Right lobe of liver (tissue), 6 donors: Measurements from ENCODE around the gene CDK12. TPM values are rescaled to one million over a fixed set of nuclear protein-coding genes. Genes with fewer than 3 reads are reported as not detected.

Experiments
- ATAC-seq, 4 donors: fragments of 200-7000 bp; cut with Tn5 transposase; one replicate each; pipeline ENCODE4 v1.9.1; 2020; ENCODE audit warnings: mild to moderate bottlenecking in 4 of 4, moderate library complexity in 4 of 4
- DNase-seq, 3 donors: peaks; one replicate each; pipeline ENCODE4 v3.0.0-alpha.2; 2020
- H3K27ac ChIP-seq, 3 donors: fragments of 200-600 bp; one replicate each; pipeline ENCODE4 v1.8.0; 2022
- H3K27me3 ChIP-seq, 2 donors: fragments of 200-600 bp; one replicate each; pipeline ENCODE4 v1.8.0; 2022
- H3K36me3 ChIP-seq, 4 donors: fragments of 200-600 bp; sonication (generic) in 1 of 4; one replicate each; pipeline versions ENCODE4 v1.5.1 to v1.8.0; 2017 to 2022; ENCODE audit warnings: control low read depth in 1 of 4
- H3K4me1 ChIP-seq, 4 donors: fragments of 200-600 bp; sonication (generic) in 1 of 4; one replicate each; pipeline versions ENCODE4 v1.5.1 to v1.8.0; 2017 to 2022; ENCODE audit warnings: control low read depth in 1 of 4
- H3K4me3 ChIP-seq, 3 donors: fragments of 200-600 bp; one replicate each; pipeline ENCODE4 v1.8.0; 2022
- H3K9me3 ChIP-seq, 4 donors: fragments of 200-600 bp; sonication (generic) in 1 of 4; one replicate each; pipeline versions ENCODE4 v1.5.1 to v1.8.0; 2017 to 2022; ENCODE audit warnings: control low read depth in 1 of 4
- CTCF ChIP-seq, 4 donors: fragments of 200-600 bp in 3 of 4; fragments of 450-650 bp in 1 of 4; IDR thresholded peaks; one replicate each; pipeline versions ENCODE4 v1.5.1 to v1.8.0; 2016 to 2022; ENCODE audit warnings: antibody characterized with exemption in 4 of 4, mild to moderate bottlenecking in 2 of 4
- POLR2A ChIP-seq: fragments of 450-650 bp; IDR thresholded peaks from one replicate; pipeline ENCODE4 v1.6.1; 2017; ENCODE audit warnings: antibody characterized with exemption, mild to moderate bottlenecking
- WGBS: methylation state at CpG from one replicate; pipeline ENCODE4 v1.1.6; 2018; ENCODE audit warnings: low coverage, low lambda C conversion rate; ENCODE audit not compliant: insufficient coverage; ENCODE audit errors: missing lambda C conversion rate; 5-methylcytosine and 5-hydroxymethylcytosine counted together
- intact Hi-C, 2 donors: fragments of 100-400 bp; cut with DNase I; formaldehyde crosslinking; loops; one replicate each; pipeline versions ENCODE4 v1.11.2 to v1.14.1; 2022
- total RNA-seq, 6 experiments: library from RNA; depleted of rRNA in 2 of 6; stranded (reverse); fragments of >200 nt in 2 of 6; fragmentation: NEBNext Ultra II Directional in 3 of 6; extraction: Animal tissue kit (Norgen Biotek cat#: 25700) in 3 of 6; gene quantifications; one replicate each; pipeline versions ENCODE4 v1.1.0 to v1.2.4, GENCODE V29; 2016 to 2023
- donor health status: DM: no; HTN: yes; CAD: no.
- donor health status: DM: no; HTN: no; CAD: no.
- donor health status: DM: no; HTN: no; CAD: no.
- donor health status: DM: no; HTN: yes; CAD: no.
- donor health status: DM: no; HTN: yes; CAD: no.

Gene CDK12
- total RNA-seq, 6 experiments from 2014 or later, result 19.4 to 33.4 (median 30.4) TPM

DNA sequence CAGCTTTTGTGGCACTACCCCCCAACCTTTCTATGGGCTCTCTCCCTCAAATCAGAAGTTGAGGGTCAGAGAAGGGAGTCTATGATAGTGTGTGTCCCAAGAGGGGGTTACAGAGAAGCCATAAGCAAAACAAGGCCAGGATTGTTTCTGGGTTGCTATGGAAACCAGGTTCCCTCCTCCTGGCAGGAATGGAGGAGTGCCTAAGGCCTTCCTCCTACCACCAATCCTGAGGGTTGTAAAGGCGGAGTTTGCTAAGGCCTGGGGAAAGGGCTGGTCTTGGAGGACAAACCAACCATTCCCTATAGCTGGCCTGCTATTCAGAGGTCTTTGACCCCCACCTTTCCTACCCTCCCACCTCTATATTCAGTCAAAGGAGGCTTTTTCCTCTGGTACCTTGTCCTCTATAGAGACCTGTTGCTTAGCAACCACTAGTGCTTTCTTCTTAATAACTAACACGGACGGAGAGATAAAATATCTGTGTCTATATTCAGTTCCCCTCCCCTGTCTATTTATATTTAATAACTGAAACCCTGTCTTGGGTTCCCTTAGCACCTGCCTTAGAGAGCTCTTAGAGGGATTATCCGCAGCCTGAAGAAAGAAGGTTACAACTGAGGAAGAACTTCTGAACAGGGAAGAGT lies 103.0 kb downstream of the CDK12 start:
- Histone ChIP-seq H3K4me1 (no peaks in the 10 kb centered on the region), H3K36me3 (peaks cover 0 to 19% (median 2%) of the 10 kb centered on the region in 4 donors), H3K27ac (no peak overlapping the region), H3K4me3 (no peak overlapping the region), H3K9me3 (no peaks in the 10 kb centered on the region), H3K27me3 (no peaks in the 10 kb centered on the region)
- intact Hi-C loops, result no loop called here
- TF ChIP-seq POLR2A (no peak), CTCF (IDR thresholded peaks at IDR 0.05) (no peak)
- 84% methylated on average over 4 of the region's 4 CpGs for WGBS
- DNase-seq (no peak), ATAC-seq (no peak)

GRCh38 chr17:39566094-39566850 lies 105.0 kb downstream of the CDK12 start:
- peaks cover 0 to 3% (median 0%) of the 10 kb centered on the region in 4 donors for H3K9me3 ChIP-seq
- ATAC-seq, result no peak
- TF ChIP-seq CTCF (IDR thresholded peaks at IDR 0.05) (no peak), POLR2A (no peak)
- H3K4me3 ChIP-seq, result no peak overlapping the region
- 84% methylated on average over 8 of the region's 11 CpGs for WGBS
- no peaks in the 10 kb centered on the region for H3K4me1 ChIP-seq
- intact Hi-C loops, result no loop called here
- H3K27ac ChIP-seq, result no peak overlapping the region
- DNase-seq, result no peak
- H3K27me3 ChIP-seq, result no peaks in the 10 kb centered on the region
- peaks cover 0 to 8% (median 2%) of the 10 kb centered on the region in 4 donors for H3K36me3 ChIP-seq

- WGBS, result 84% methylated on average over 8 of the region's 9 CpGs
- Histone ChIP-seq H3K36me3 (peaks cover 0 to 8% (median 2%) of the 10 kb centered on the region in 4 donors), H3K9me3 (peaks cover 0 to 4% (median 0%) of the 10 kb centered on the region in 4 donors), H3K27me3 (no peaks in the 10 kb centered on the region), H3K4me1 (no peaks in the 10 kb centered on the region), H3K27ac (no peak overlapping the region), H3K4me3 (no peak overlapping the region)
- no peak for ATAC-seq
- no peak for TF ChIP-seq POLR2A
- TF ChIP-seq CTCF (IDR thresholded peaks at IDR 0.05), result no peak
- intact Hi-C loops, result no loop called here
- DNase-seq, result no peak
These were observed 107.4 kb downstream of the CDK12 start for GRCh38 chr17:39568702-39569101.

DNA sequence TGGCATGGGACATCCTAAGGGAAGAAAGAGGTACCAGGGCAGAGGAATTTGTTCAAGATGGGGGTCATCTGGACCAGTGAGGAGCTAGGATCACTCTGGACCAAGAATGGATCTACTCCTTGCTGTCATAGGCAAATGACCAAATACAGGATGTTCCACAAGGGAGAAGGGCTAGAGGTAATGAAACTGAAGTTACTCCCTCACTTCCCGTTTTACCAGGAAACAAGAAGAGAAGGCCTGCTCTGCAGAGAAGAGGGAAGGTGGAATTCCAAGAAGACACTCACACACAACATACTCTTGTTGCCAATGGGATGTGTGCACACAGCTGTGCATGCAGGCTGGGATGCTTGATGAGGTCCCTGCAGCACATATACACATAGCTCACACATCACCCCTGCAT lies 107.8 kb downstream of the CDK12 start:
- ATAC-seq, result peak in 1 of 4 donors; percentile 7
- 40% methylated on average over 1 of the region's 1 CpG for WGBS
- H3K27ac ChIP-seq, result no peak overlapping the region
- no peaks in the 10 kb centered on the region for H3K27me3 ChIP-seq
- peaks cover 0 to 4% (median 0%) of the 10 kb centered on the region in 4 donors for H3K9me3 ChIP-seq
- TF ChIP-seq POLR2A (no peak), CTCF (IDR thresholded peaks at IDR 0.05) (no peak)
- peaks cover 0 to 1% (median 0%) of the 10 kb centered on the region in 4 donors for H3K4me1 ChIP-seq
- no peak overlapping the region for H3K4me3 ChIP-seq
- DNase-seq, result no peak
- peaks cover 0 to 8% (median 2%) of the 10 kb centered on the region in 4 donors for H3K36me3 ChIP-seq
- intact Hi-C loops, result no loop called here
